ENCODE measurements around the gene NUP188. TPM values are rescaled to one million over a fixed set of nuclear protein-coding genes. Genes with fewer than 3 reads are reported as not detected.

Gene NUP188
- total RNA-seq, 1 donor from 2014 or later: 40.4 TPM

DNA sequence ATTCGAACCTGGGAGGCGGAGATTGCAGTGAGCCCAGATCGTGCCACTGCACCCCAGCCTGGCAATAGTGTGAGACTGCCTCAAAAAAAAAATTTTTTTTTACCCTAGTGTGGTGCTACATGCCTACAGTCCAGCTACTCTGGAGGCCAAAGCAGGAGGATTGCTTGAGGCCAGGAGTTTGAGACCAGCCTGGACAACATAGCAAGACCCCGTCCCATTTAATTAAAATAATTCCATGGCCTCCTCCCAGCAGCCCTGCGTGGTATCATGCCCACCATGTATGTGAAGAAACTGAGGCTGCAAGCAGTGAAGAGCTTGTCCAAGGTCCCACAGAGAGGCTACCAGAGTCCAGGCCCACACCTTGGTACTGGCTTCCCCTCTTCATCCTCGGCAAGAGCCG, 46.1 kb upstream of the NUP188 start:
- Mint-ChIP-seq H3K27me3 (ENCODE audit: low read depth, unreplicated experiment) (no peaks in the 10 kb centered on the region), H3K9me3 (ENCODE audit: unreplicated experiment) (no peaks in the 10 kb centered on the region), H3K36me3 (ENCODE audit: low read depth, unreplicated experiment) (peaks cover 10% of the 10 kb centered on the region), H3K4me3 (ENCODE audit: unreplicated experiment) (no peak overlapping the region), H3K27ac (ENCODE audit: unreplicated experiment) (no peak overlapping the region), H3K4me1 (ENCODE audit: low read depth, unreplicated experiment) (peaks cover 12% of the 10 kb centered on the region)
- no peaks in the 10 kb centered on the region for H3K27me3 ChIP-seq (ENCODE audit: insufficient read depth, low read length)
- DNase-seq (ENCODE audit: low read depth) (no peak), FAIRE-seq (no peak)
- H3K9me3 ChIP-seq (ENCODE audit: insufficient read depth, low read depth, low read length): no peaks in the 10 kb centered on the region
- H4K20me1 ChIP-seq (ENCODE audit: insufficient read depth, low read length): peaks cover 51% of the 10 kb centered on the region
- no peak overlapping the region for H3K27ac ChIP-seq (ENCODE audit: low read depth, low read length)
- H3K4me3 ChIP-seq (ENCODE audit: insufficient read depth, low read depth, low read length): no peak overlapping the region
- no peak overlapping the region for H3K9ac ChIP-seq (ENCODE audit: low read length)
- no peak overlapping the region for H2AFZ ChIP-seq (ENCODE audit: low read depth, low read length)
- peaks cover 7% of the 10 kb centered on the region for H3K4me1 ChIP-seq (ENCODE audit: insufficient read depth, low read length)
- no peak overlapping the region for H3K4me2 ChIP-seq (ENCODE audit: low read length)
- peaks cover 82% of the 10 kb centered on the region for H3K79me2 ChIP-seq (ENCODE audit: insufficient read depth, low read length)
- TF ChIP-seq, protein P1, sequence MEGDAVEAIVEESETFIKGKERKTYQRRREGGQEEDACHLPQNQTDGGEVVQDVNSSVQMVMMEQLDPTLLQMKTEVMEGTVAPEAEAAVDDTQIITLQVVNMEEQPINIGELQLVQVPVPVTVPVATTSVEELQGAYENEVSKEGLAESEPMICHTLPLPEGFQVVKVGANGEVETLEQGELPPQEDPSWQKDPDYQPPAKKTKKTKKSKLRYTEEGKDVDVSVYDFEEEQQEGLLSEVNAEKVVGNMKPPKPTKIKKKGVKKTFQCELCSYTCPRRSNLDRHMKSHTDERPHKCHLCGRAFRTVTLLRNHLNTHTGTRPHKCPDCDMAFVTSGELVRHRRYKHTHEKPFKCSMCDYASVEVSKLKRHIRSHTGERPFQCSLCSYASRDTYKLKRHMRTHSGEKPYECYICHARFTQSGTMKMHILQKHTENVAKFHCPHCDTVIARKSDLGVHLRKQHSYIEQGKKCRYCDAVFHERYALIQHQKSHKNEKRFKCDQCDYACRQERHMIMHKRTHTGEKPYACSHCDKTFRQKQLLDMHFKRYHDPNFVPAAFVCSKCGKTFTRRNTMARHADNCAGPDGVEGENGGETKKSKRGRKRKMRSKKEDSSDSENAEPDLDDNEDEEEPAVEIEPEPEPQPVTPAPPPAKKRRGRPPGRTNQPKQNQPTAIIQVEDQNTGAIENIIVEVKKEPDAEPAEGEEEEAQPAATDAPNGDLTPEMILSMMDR (IDR thresholded peaks at IDR 0.05; ENCODE audit: insufficient read depth, low read depth, low read length): no peak
- TF ChIP-seq EZH2 (IDR thresholded peaks at IDR 0.05; ENCODE audit: insufficient read depth, low read length): no peak
- H3K36me3 ChIP-seq (ENCODE audit: insufficient read depth, low read length): peaks cover 8% of the 10 kb centered on the region

DNA sequence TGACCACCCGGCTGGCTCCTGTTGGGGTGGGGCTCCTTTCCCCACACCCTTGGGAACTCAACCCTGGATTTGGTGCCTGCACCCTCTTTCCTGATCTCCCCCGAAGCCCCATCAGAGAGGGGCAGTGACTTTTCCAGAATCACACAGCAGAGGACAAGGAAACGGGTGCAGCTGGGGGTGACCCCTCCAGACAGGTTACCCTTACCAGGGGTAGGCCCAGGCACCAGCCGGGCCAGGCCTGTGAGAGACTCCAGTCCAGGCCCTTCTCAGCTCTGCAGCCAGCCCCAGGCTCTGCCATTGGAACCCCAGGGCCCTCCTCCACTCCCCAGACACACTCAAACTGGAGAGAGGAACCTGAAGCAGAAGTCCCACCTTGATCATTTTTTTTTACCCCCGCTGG, 45.7 kb upstream of the NUP188 start:
- Histone ChIP-seq H3K79me2 (ENCODE audit: insufficient read depth, low read length) (peaks cover 82% of the 10 kb centered on the region), H2AFZ (ENCODE audit: low read depth, low read length) (no peak overlapping the region), H3K9me3 (ENCODE audit: insufficient read depth, low read depth, low read length) (no peaks in the 10 kb centered on the region), H3K4me2 (ENCODE audit: low read length) (no peak overlapping the region), H3K4me1 (ENCODE audit: insufficient read depth, low read length) (peaks cover 7% of the 10 kb centered on the region), H4K20me1 (ENCODE audit: insufficient read depth, low read length) (peaks cover 51% of the 10 kb centered on the region), H3K9ac (ENCODE audit: low read length) (no peak overlapping the region), H3K36me3 (ENCODE audit: insufficient read depth, low read length) (peaks cover 7% of the 10 kb centered on the region), H3K27ac (ENCODE audit: low read depth, low read length) (no peak overlapping the region), H3K27me3 (ENCODE audit: insufficient read depth, low read length) (no peaks in the 10 kb centered on the region), H3K4me3 (ENCODE audit: insufficient read depth, low read depth, low read length) (no peak overlapping the region)
- Mint-ChIP-seq H3K27ac (ENCODE audit: unreplicated experiment) (no peak overlapping the region), H3K27me3 (ENCODE audit: low read depth, unreplicated experiment) (no peaks in the 10 kb centered on the region), H3K4me1 (ENCODE audit: low read depth, unreplicated experiment) (peaks cover 12% of the 10 kb centered on the region), H3K36me3 (ENCODE audit: low read depth, unreplicated experiment) (peaks cover 10% of the 10 kb centered on the region), H3K9me3 (ENCODE audit: unreplicated experiment) (no peaks in the 10 kb centered on the region), H3K4me3 (ENCODE audit: unreplicated experiment) (no peak overlapping the region)
- FAIRE-seq: no peak
- no peak for DNase-seq (ENCODE audit: low read depth)
- no peak for TF ChIP-seq EZH2 (IDR thresholded peaks at IDR 0.05; ENCODE audit: insufficient read depth, low read length)
- TF ChIP-seq, protein P1 (IDR thresholded peaks at IDR 0.05; ENCODE audit: insufficient read depth, low read depth, low read length): no peak

DNA sequence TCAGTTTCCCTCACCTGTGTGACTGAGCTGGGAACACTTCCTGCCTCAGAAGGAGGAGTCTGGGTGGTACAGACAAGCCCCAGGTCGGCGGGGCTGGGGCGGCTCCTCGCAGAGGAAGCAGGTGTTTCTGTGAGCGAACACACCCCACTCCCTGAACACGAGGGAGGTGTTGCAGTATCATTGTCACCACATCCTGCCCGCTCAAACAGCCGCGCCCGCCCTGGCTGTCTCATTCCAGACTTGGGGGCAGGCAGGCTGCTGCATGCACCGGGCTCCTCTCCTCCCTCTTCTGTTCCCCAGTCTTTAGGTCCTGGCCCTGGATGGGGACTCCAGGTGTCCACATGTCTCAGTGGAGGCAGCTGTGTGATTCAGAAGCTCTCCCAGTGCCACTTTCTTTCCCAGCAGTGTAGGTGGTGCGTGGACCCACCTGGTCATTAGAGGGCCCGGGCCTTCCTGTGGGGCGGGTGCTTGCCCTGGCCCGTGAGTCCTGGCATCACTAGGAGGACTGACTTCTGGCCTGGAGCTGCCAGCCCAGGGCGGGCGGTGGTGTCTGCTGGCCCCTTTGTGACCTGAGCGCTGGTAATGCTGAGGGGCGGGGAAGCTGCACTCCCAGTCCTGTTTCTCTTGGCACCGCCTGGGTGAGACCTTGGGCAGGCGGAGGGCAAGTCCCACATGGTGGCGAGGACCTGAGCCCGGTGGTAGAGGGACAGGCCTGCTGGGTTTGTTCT, 45.0 kb upstream of the NUP188 start:
- H3K79me2 ChIP-seq (ENCODE audit: insufficient read depth, low read length): peaks cover 81% of the 10 kb centered on the region

More for the DNA sequence above, 45.0 kb upstream of the NUP188 start:
- Histone ChIP-seq H3K27me3 (ENCODE audit: insufficient read depth, low read length) (no peaks in the 10 kb centered on the region), H3K4me2 (ENCODE audit: low read length) (no peak overlapping the region), H3K4me1 (ENCODE audit: insufficient read depth, low read length) (peaks cover 7% of the 10 kb centered on the region), H2AFZ (ENCODE audit: low read depth, low read length) (no peak overlapping the region), H3K27ac (ENCODE audit: low read depth, low read length) (no peak overlapping the region), H4K20me1 (ENCODE audit: insufficient read depth, low read length) (peaks cover 51% of the 10 kb centered on the region), H3K4me3 (ENCODE audit: insufficient read depth, low read depth, low read length) (no peak overlapping the region), H3K9ac (ENCODE audit: low read length) (no peak overlapping the region), H3K9me3 (ENCODE audit: insufficient read depth, low read depth, low read length) (no peaks in the 10 kb centered on the region), H3K36me3 (ENCODE audit: insufficient read depth, low read length) (peaks cover 3% of the 10 kb centered on the region)
- Mint-ChIP-seq H3K4me1 (ENCODE audit: low read depth, unreplicated experiment) (peaks cover 10% of the 10 kb centered on the region), H3K27ac (ENCODE audit: unreplicated experiment) (no peak overlapping the region), H3K9me3 (ENCODE audit: unreplicated experiment) (no peaks in the 10 kb centered on the region), H3K36me3 (ENCODE audit: low read depth, unreplicated experiment) (peaks cover 12% of the 10 kb centered on the region), H3K27me3 (ENCODE audit: low read depth, unreplicated experiment) (no peaks in the 10 kb centered on the region), H3K4me3 (ENCODE audit: unreplicated experiment) (no peak overlapping the region)
- FAIRE-seq (no peak), DNase-seq (ENCODE audit: low read depth) (no peak)
- TF ChIP-seq, protein P1 (IDR thresholded peaks at IDR 0.05; ENCODE audit: insufficient read depth, low read depth, low read length): no peak
- TF ChIP-seq EZH2 (IDR thresholded peaks at IDR 0.05; ENCODE audit: insufficient read depth, low read length): no peak
